SH-SY5Y (cell line): Measurements from ENCODE around the gene ATP13A5.

Experiments used
- GATA2 ChIP-seq: IDR thresholded peaks from 2 replicates; pipeline ENCODE4 v1.6.1; 2011; ENCODE audit warnings: mild to moderate bottlenecking, low read depth, low read length
- GATA3 ChIP-seq: IDR thresholded peaks from 2 replicates; pipeline ENCODE4 v1.6.1; 2011; ENCODE audit warnings: low read depth, mild to moderate bottlenecking, low read length, moderate library complexity

- TF ChIP-seq GATA3 (no peak), GATA2 (no peak)
Observed at GRCh38 chr3:193335031-193335430, 43.5 kb downstream of the ATP13A5 start.
